Endodermal cell (in vitro differentiated cells): ENCODE data around the gene PLCL2. TPM values are rescaled to one million over a fixed set of nuclear protein-coding genes. Genes with fewer than 3 reads are reported as not detected.

Experiments
- DNase-seq: peaks from one replicate; pipeline ENCODE4 v3.0.0-alpha.2; 2017
- H3K27ac ChIP-seq: 2 replicates; pipeline ENCODE4 v1.5.1; 2013; ENCODE audit warnings: mild to moderate bottlenecking, low read depth, low read length, moderate library complexity
- H3K27me3 ChIP-seq: 2 replicates; pipeline ENCODE4 v1.6.1; 2013; ENCODE audit warnings: mild to moderate bottlenecking, low read length, moderate library complexity; ENCODE audit not compliant: insufficient read depth, control insufficient read depth, poor library complexity, severe bottlenecking
- H3K36me3 ChIP-seq: 2 replicates; pipeline ENCODE4 v1.7.0; 2013; ENCODE audit warnings: mild to moderate bottlenecking, low read length, moderate library complexity; ENCODE audit not compliant: control insufficient read depth, insufficient read depth
- H3K4me1 ChIP-seq: one replicate; pipeline ENCODE4 v1.7.0; 2013; ENCODE audit warnings: low read length; ENCODE audit not compliant: control insufficient read depth, insufficient read depth
- H3K4me3 ChIP-seq: 2 replicates; pipeline ENCODE4 v1.5.1; 2013; ENCODE audit warnings: mild to moderate bottlenecking, low read length, moderate library complexity
- H3K9ac ChIP-seq: 2 replicates; pipeline ENCODE4 v1.6.1; 2013; ENCODE audit warnings: mild to moderate bottlenecking, low read length, moderate library complexity; ENCODE audit not compliant: poor library complexity, severe bottlenecking; ENCODE audit errors: extremely low read depth
- H3K9me3 ChIP-seq: 2 replicates; pipeline ENCODE4 v1.6.1; 2013; ENCODE audit warnings: mild to moderate bottlenecking, low read length, moderate library complexity; ENCODE audit not compliant: control insufficient read depth
- H3K27ac Mint-ChIP-seq: 2 replicates; pipeline ENCODE4 v1.8.0; 2020; ENCODE audit warnings: mixed read lengths
- H3K27me3 Mint-ChIP-seq: 2 replicates; pipeline ENCODE4 v1.8.0; 2021; ENCODE audit warnings: mild to moderate bottlenecking, mixed read lengths; ENCODE audit not compliant: insufficient read depth
- H3K36me3 Mint-ChIP-seq: 2 replicates; pipeline ENCODE4 v1.8.0; 2020; ENCODE audit warnings: low read depth, mixed read lengths
- H3K4me1 Mint-ChIP-seq: 2 replicates; pipeline ENCODE4 v1.8.0; 2020; ENCODE audit warnings: mixed read lengths
- H3K4me3 Mint-ChIP-seq: 2 replicates; pipeline ENCODE4 v1.8.0; 2020; ENCODE audit warnings: mild to moderate bottlenecking, moderate library complexity, mixed read lengths
- H3K9me3 Mint-ChIP-seq: 2 replicates; pipeline ENCODE4 v1.8.0; 2020; ENCODE audit warnings: mild to moderate bottlenecking, mixed read lengths
- CTCF ChIP-seq: fragments of 200-600 bp; sonication (generic); conservative IDR thresholded peaks from 2 replicates; pipeline ENCODE4 v1.5.0; 2021; ENCODE audit warnings: antibody characterized with exemption, mild to moderate bottlenecking
- WGBS, 2 experiments: methylation state at CpG; one replicate each; pipeline versions ENCODE4 v1.1.5 to v1.1.7; 2013; ENCODE audit warnings: missing lambda C conversion rate in 2 of 2, mixed read lengths in 1 of 2; ENCODE audit not compliant: insufficient coverage in 1 of 2, insufficient read length in 1 of 2; 5-methylcytosine and 5-hydroxymethylcytosine counted together
- total RNA-seq, 2 donors: library from RNA; stranded (reverse); fragmentation: NEBNext Ultra II Directional in 1 of 2; extraction: Animal tissue kit (Norgen Biotek cat#: 25700) in 1 of 2; gene quantifications; 2 replicates in 1 of 2; 3 replicates in 1 of 2; pipeline ENCODE4 v1.2.1, GENCODE V29; 2021

The PLCL2 gene
- total RNA-seq, 2 donors from 2014 or later: 4.2 to 6.9 TPM

- Histone ChIP-seq H3K27me3 (no peaks in the 10 kb centered on the region), H3K9me3 (no peaks in the 10 kb centered on the region), H3K4me3 (no peak overlapping the region), H3K9ac (no peak overlapping the region), H3K36me3 (no peaks in the 10 kb centered on the region), H3K27ac (no peak overlapping the region), H3K4me1 (no peaks in the 10 kb centered on the region)
- Mint-ChIP-seq H3K27me3 (peaks cover 2% of the 10 kb centered on the region), H3K4me1 (peaks cover 2% of the 10 kb centered on the region), H3K36me3 (no peaks in the 10 kb centered on the region), H3K27ac (no peak overlapping the region), H3K9me3 (no peaks in the 10 kb centered on the region), H3K4me3 (no peak overlapping the region)
- DNase-seq: no peak
- WGBS, 2 experiments: 58 to 90% methylated on average over 2 to 3 of the region's 3 CpGs
- peak; percentile 82 for TF ChIP-seq CTCF
Measured at GRCh38 chr3:17032407-17033034, 147.8 kb downstream of the PLCL2 start.

- H3K4me3 Mint-ChIP-seq: no peak overlapping the region
- no peaks in the 10 kb centered on the region for H3K27me3 ChIP-seq
Measured at GRCh38 chr3:17033516-17034168, 148.9 kb downstream of the PLCL2 start.

GRCh38 chr3:17035033-17035432 is 150.3 kb downstream of the PLCL2 start:
- peaks cover 6% of the 10 kb centered on the region for H3K4me1 Mint-ChIP-seq
- no peaks in the 10 kb centered on the region for H3K27me3 Mint-ChIP-seq
- WGBS, 2 experiments: 93 to 95% methylated on average over 2 to 5 of the region's 5 CpGs
- no peaks in the 10 kb centered on the region for H3K36me3 Mint-ChIP-seq
- H3K27ac Mint-ChIP-seq: no peak overlapping the region
- Histone ChIP-seq H3K9me3 (no peaks in the 10 kb centered on the region), H3K4me3 (no peak overlapping the region), H3K36me3 (no peaks in the 10 kb centered on the region), H3K27ac (no peak overlapping the region), H3K27me3 (no peaks in the 10 kb centered on the region), H3K9ac (no peak overlapping the region), H3K4me1 (no peaks in the 10 kb centered on the region)
- no peaks in the 10 kb centered on the region for H3K9me3 Mint-ChIP-seq
- H3K4me3 Mint-ChIP-seq: no peak overlapping the region
- no peak for DNase-seq
- TF ChIP-seq CTCF: no peak

More at GRCh38 chr3:17033516-17034168, 148.9 kb downstream of the PLCL2 start:
- no peak overlapping the region for H3K27ac Mint-ChIP-seq
- 97 to 100% methylated on average over 1 to 3 of the region's 3 CpGs for WGBS, 2 experiments
- Histone ChIP-seq H3K36me3 (no peaks in the 10 kb centered on the region), H3K4me3 (no peak overlapping the region), H3K9ac (no peak overlapping the region), H3K9me3 (no peaks in the 10 kb centered on the region), H3K27ac (no peak overlapping the region), H3K4me1 (no peaks in the 10 kb centered on the region)
- no peak for TF ChIP-seq CTCF
- peaks cover 2% of the 10 kb centered on the region for H3K27me3 Mint-ChIP-seq
- no peak for DNase-seq
- H3K9me3 Mint-ChIP-seq: no peaks in the 10 kb centered on the region
- peaks cover 2% of the 10 kb centered on the region for H3K4me1 Mint-ChIP-seq
- H3K36me3 Mint-ChIP-seq: no peaks in the 10 kb centered on the region
